Transverse colon (tissue), 3 donors: Measurements from ENCODE around the gene ALDH4A1.

Experiments used
- EP300 ChIP-seq: sonication (generic); formaldehyde crosslinking; IDR thresholded peaks from one replicate; pipeline ENCODE4 v1.6.1; 2017; ENCODE audit warnings: antibody characterized with exemption, low read depth
- POLR2A ChIP-seq: fragments of 450-650 bp; IDR thresholded peaks from one replicate; pipeline ENCODE4 v1.6.1; 2016; ENCODE audit warnings: antibody characterized with exemption, mild to moderate bottlenecking, moderate library complexity
- TF ChIP-seq, protein P1 (sequence below), 5 experiments: fragments of 200-600 bp in 3 of 5; fragments of 450-650 bp in 2 of 5; sonication (generic) in 3 of 5; IDR thresholded peaks; 1 replicate in 2 of 5; 2 replicates in 3 of 5; pipeline ENCODE4 v1.5.1; 2016 to 2017; ENCODE audit warnings: antibody characterized with exemption in 5 of 5, inconsistent platforms in 3 of 5, mild to moderate bottlenecking in 2 of 5, moderate library complexity in 1 of 5

DNA sequence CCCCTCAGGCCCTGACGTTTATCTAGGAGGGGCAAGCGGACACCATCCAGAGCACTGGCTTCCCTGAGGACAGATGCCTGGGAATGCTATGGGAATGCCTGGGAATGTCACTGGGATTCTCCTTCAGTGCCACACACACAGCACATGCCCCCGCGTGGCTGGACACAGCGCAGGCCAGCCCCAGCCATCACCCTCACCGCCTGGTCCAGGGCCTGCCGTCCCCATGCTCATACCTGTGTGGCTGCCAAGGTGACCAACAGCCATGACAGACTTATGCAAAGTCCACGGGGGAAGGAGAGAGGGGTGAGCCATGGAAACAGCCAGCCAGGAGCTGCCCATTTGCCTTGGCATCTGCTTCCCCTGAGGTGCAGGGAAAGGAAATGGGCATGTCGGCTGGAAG, 37.2 kb downstream of the ALDH4A1 start:
- TF ChIP-seq, protein P1, sequence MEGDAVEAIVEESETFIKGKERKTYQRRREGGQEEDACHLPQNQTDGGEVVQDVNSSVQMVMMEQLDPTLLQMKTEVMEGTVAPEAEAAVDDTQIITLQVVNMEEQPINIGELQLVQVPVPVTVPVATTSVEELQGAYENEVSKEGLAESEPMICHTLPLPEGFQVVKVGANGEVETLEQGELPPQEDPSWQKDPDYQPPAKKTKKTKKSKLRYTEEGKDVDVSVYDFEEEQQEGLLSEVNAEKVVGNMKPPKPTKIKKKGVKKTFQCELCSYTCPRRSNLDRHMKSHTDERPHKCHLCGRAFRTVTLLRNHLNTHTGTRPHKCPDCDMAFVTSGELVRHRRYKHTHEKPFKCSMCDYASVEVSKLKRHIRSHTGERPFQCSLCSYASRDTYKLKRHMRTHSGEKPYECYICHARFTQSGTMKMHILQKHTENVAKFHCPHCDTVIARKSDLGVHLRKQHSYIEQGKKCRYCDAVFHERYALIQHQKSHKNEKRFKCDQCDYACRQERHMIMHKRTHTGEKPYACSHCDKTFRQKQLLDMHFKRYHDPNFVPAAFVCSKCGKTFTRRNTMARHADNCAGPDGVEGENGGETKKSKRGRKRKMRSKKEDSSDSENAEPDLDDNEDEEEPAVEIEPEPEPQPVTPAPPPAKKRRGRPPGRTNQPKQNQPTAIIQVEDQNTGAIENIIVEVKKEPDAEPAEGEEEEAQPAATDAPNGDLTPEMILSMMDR (IDR thresholded peaks at IDR 0.05), result no peak
- TF ChIP-seq EP300, result no peak
- no peak for TF ChIP-seq POLR2A
